ENCODE measurements around the gene TMEM192.
"Not testable (repeated sequence)": the region's sequence is repeated elsewhere in the genome, so short reads cannot be mapped to it uniquely, and the experiment has no call there.

Gene TMEM192

GRCh38 chr4:165088366-165088765 lies 24.3 kb downstream of the TMEM192 start:
- no peak for FAIRE-seq

DNA sequence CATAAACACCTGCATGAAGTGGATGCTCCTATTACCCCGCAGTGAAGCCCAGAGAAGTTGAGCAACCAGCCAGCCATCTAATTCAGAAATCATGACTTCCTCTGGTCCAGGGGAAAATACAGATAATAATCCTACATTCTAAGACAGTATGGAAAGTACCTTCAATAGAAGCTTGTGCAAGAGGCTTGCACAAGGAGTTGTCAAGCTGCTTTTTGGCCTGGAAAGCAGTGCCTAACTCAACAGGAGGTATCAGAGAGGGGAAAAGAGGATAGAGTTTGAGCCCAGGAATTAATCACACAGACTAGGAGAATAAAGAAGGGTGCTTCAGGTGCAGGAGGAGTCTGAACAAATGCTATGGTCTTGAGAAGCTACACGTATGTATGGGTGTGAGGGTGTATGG lies 26.7 kb downstream of the TMEM192 start:
- no peak for FAIRE-seq

- FAIRE-seq: not testable (repeated sequence)
Observed at GRCh38 chr4:165084787-165085186, 27.9 kb downstream of the TMEM192 start.

DNA sequence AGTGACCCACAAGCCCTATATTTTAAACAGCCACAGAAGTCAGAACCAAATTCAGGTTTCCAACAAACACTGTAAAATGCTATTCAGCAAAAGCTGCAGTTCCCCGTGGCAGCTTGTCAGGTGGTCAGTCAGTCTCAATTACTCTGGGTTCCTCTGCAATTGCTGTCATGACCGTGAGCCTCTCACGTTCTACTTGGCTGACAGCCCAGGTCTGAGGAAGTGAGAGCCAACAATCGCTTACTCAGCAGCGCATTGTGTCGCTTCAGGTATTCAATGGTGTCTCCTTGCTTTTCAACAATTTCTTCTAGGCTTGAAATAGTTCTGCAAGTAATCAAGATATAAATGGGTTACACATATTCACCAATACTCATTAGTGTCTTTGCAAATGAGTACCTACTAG lies 33.2 kb downstream of the TMEM192 start:
- FAIRE-seq: no peak

GRCh38 chr4:165077034-165077578 lies 35.6 kb downstream of the TMEM192 start:
- FAIRE-seq: no peak

- FAIRE-seq: not testable (repeated sequence)
Observed at GRCh38 chr4:165073346-165073745, 39.3 kb downstream of the TMEM192 start.

- FAIRE-seq: no peak
Observed at GRCh38 chr4:165070560-165070959, 42.1 kb downstream of the TMEM192 start.

GRCh38 chr4:165060938-165061337 lies 51.7 kb downstream of the TMEM192 start:
- FAIRE-seq: no peak

DNA sequence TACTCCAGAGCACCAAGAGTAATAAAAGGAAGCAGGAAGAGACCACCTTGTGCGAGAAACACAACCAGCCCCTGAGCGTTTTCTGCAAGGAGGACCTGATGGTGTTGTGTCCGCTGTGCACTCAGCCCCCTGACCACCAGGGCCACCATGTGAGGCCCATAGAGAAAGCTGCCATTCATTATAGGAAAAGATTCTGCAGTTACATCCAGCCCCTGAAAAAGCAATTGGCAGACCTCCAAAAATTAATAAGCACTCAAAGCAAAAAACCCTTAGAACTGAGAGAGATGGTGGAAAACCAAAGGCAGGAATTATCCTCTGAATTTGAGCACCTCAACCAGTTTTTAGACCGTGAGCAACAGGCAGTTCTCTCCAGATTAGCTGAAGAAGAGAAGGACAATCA lies 53.3 kb downstream of the TMEM192 start:
- no peak for FAIRE-seq

DNA sequence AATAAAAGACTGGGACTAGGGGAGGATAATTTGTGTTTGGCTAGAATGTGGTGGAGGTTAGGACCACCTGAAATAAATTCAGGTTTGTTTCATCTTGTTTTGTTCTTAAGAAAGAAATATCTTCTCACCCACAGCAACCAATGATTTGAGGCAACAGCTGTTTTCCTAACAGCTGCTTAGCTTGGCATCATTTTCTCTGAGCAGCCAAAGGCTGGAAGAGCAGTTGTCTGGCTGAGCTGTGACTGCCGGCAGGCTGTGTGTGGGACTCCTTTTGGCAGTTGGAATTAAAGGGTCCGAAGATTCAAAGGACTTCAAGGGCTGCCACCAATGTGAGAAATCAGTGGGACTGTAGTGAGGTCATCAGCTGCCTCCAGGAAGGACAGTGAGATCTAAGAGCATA lies 54.0 kb downstream of the TMEM192 start:
- no peak for FAIRE-seq

GRCh38 chr4:165055601-165056000 lies 57.1 kb downstream of the TMEM192 start:
- FAIRE-seq: no peak

DNA sequence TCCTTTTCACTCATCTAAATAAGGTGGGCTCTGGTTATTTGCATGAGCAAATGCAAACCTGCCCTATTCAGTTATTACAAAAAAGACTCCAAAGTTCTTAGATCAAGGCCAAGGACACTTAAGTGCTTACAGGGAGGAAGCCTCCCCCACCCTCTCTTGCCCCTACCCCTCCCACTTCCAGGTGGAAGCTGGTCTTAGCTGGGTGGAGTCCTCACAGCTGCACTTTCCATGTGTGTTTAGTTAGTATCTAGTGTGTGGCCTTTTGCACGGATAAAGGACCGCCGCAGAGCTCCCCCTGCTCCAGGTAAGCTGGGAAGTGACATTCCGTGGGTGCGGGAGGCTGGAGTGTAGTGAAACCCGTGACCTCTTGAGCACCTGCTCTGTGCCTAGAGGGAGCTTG lies 59.0 kb downstream of the TMEM192 start, which contains the start of gene TRIM75:
TRIM75 (plus strand) TSS at position 222 of the 400 bp plus-strand sequence. CDS start 5,282 bp downstream, outside the sequence.
- no peak for FAIRE-seq

GRCh38 chr4:165052627-165053026 lies 60.0 kb downstream of the TMEM192 start:
- no peak for FAIRE-seq

- no peak for FAIRE-seq
Observed at GRCh38 chr4:165048170-165048569, 64.5 kb downstream of the TMEM192 start.

GRCh38 chr4:165031436-165032211 lies 81.0 kb downstream of the TMEM192 start, which contains the start of gene TRIM60:
Gene TRIM60 (plus strand): TSS chr4:165031999. CDS start chr4:165040073, 8,074 bp downstream.
- FAIRE-seq: no peak

GRCh38 chr4:165027762-165028402 lies 84.8 kb downstream of the TMEM192 start:
- FAIRE-seq: no peak

DNA sequence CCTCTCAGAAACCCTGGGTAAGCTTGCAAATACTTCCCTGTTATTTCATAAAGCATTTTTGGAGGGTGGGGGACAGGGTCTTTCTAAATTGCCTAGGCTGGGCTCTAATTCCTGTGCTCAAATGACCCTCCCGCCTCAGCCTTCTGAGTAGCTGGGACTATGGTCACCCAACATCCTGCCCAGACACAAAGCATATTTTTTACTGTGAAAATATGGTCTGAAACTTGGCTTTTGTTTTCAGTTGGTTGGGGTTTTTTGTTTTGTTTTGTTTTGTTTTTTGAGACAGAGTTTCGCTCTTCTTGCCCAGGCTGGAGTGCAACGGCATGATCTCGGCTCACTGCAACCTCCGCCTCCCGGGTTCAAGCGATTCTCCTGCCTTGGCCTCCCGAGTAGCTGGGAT lies 86.9 kb downstream of the TMEM192 start:
- not testable (repeated sequence) for FAIRE-seq
